Right lobe of liver (tissue), 4 donors: ENCODE results near the gene PALB2.

Experiments
- CTCF ChIP-seq, 4 donors: fragments of 200-600 bp in 3 of 4; fragments of 450-650 bp in 1 of 4; IDR thresholded peaks; one replicate each; pipeline versions ENCODE4 v1.5.1 to v1.8.0; 2016 to 2022; ENCODE audit warnings: antibody characterized with exemption in 4 of 4, mild to moderate bottlenecking in 2 of 4
- POLR2A ChIP-seq: fragments of 450-650 bp; IDR thresholded peaks from one replicate; pipeline ENCODE4 v1.6.1; 2017; ENCODE audit warnings: antibody characterized with exemption, mild to moderate bottlenecking
- donor health status: DM: no; HTN: no; CAD: no.
- donor health status: DM: no; HTN: no; CAD: no.
- donor health status: DM: no; HTN: yes; CAD: no.

GRCh38 chr16:23670137-23670776 lies 29.1 kb upstream of the PALB2 start:
- TF ChIP-seq CTCF (IDR thresholded peaks at IDR 0.05) (no peak), POLR2A (no peak)
